GM13977 (cell line): Measurements from ENCODE around the gene BTBD9.

ENCODE experiments used
- DNase-seq: peaks from one replicate; pipeline ENCODE4 v3.0.0; 2012; ENCODE audit warnings: low spot score
- CTCF ChIP-seq: IDR thresholded peaks from 2 replicates; pipeline ENCODE4 v1.5.1; 2012; ENCODE audit warnings: mild to moderate bottlenecking, control low read depth; ENCODE audit not compliant: insufficient read depth; ENCODE audit errors: extremely low read depth, missing control alignments
- in situ Hi-C: fragments of 300-500 bp; cut with MboI; formaldehyde crosslinking; loops from one replicate; pipeline ENCODE4 v1.12.0; 2022; ENCODE audit warnings: low sequenced_read_pairs, low pct_unique_long_range_greater_than_20kb, mixed read lengths, inconsistent platforms; ENCODE audit not compliant: unreplicated experiment

The BTBD9 gene

GRCh38 chr6:38450717-38451116 is 189.0 kb downstream of the BTBD9 start:
- TF ChIP-seq CTCF: no peak
- no peak for DNase-seq
- in situ Hi-C loops: no loop called here

GRCh38 chr6:38445925-38446324 is 193.8 kb downstream of the BTBD9 start:
- in situ Hi-C loops: no loop called here
- no peak for TF ChIP-seq CTCF
- no peak for DNase-seq

- no peak for DNase-seq
- TF ChIP-seq CTCF: no peak
- in situ Hi-C loops: no loop called here
Observed at GRCh38 chr6:38445336-38445735, 194.4 kb downstream of the BTBD9 start.

GRCh38 chr6:38443352-38444144 is 196.2 kb downstream of the BTBD9 start:
- TF ChIP-seq CTCF: no peak
- in situ Hi-C loops: no loop called here
- DNase-seq: no peak

GRCh38 chr6:38438097-38438496 is 201.6 kb downstream of the BTBD9 start:
- TF ChIP-seq CTCF: no peak
- in situ Hi-C loops: no loop called here
- no peak for DNase-seq

GRCh38 chr6:38436726-38437465 is 202.8 kb downstream of the BTBD9 start:
- no peak for TF ChIP-seq CTCF
- in situ Hi-C loops: no loop called here
- DNase-seq: no peak
